ENCODE data around the gene ETDA.
"Not testable (repeated sequence)": the region's sequence is repeated elsewhere in the genome, so short reads cannot be mapped to it uniquely, and the experiment has no call there.

Gene ETDA

DNA sequence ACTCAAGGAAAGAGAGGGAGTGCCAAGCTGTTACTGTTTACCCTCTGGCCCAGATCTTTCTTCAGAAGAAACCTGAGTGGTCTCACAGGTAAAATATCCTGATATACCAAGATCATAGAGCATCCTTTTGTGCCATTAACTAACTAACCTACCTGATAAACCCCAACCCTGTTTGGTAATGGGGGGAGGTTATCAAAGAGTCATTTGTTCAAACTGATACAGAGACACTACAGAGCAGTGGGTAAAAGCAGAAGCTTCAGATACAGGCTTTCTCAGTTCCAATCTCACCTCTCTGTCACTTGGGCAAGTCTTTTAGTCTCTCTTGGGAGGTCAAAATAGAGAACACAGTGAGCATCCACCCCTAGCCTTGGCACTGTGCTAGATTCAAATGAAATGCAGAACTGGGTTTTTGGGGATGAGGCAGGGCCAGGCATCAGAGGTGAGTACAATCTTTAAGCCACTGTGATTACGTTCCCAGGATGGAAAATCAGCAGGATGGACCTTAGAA, at the start of gene ETDA:
Gene ETDA (plus strand): TSS at position 51 of the 508 bp plus-strand sequence. CDS start 1,216 bp downstream, outside the sequence.
- not testable (repeated sequence) for DNase-seq (ENCODE audit: low spot score)

- not testable (repeated sequence) for DNase-seq (ENCODE audit: low spot score)
Observed at GRCh38 chrX:135206427-135206826, 45.4 kb upstream of the ETDA start.

GRCh38 chrX:135213200-135213844, 38.5 kb upstream of the ETDA start:
- no peak for DNase-seq (ENCODE audit: low spot score)

- DNase-seq (ENCODE audit: low spot score), result not testable (repeated sequence)
Observed at GRCh38 chrX:135245989-135246388, 5.9 kb upstream of the ETDA start.

DNA sequence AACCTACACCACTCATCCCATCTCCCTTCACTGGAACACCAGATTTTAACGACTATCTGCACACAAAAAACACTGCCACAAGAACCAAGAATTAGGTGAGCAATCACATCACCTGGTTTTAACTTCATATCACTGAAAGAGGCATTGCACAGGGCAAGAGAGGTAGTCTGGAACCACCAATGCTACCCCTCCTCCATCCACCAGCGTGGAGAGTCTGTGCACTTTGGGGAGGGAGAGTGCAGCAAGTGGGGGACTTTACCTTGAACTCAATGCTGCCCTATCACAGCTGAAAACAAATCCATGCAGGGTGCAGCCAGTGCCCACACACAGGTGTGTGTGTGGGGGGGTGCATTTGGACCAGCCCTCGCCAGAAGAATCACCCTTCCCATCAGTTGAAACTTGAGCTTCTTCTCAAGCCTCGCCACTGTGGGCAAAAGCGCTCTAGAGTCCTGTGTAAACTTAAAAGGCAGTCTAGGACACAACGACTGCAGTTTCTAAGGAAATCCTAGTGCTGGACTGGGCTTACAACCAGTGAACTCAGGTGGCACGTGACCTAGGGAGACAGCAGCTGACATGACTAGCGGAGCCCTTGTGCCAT, 4.3 kb downstream of the ETDA start:
- DNase-seq (ENCODE audit: low spot score), result not testable (repeated sequence)

DNA sequence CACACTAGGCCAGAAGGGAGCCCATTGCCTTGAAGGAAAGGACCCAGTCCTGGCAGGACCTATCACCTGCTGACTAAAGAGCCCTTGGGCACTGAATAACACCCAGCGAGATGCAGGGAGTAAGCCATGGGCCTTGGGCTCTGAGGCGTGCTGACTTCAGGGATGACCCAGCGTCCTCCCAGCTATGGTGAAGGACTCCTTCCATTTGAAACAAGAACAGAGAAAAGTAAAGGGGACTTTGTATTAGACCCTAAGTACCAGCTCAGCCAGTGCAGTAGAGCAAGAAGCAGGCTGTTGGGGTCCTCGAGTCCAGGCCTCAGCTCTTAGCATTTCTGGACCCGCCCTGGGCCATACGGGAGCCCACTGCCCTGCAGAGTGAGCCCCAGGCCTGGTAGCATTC, 5.1 kb downstream of the ETDA start:
- DNase-seq (ENCODE audit: low spot score), result no peak

DNA sequence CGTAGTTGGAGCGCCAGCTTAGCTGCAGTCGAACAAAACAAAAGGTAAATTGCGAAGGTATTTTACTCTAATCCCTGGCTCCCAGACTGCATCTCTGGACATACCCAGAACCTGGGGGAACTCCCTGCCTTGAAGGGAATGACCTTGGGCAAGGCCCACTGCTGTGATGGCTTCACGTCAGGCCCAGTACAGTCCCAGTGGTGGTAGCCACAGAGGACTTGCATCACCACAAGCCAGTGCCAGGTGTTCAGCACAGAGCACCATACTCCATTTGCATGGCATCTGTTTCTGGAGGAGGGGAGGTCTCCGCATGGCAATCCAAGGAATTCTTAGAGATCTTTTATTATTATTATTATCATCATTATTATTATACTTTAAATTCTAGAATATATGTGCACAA, 5.6 kb downstream of the ETDA start:
- no peak for DNase-seq (ENCODE audit: low spot score)

DNA sequence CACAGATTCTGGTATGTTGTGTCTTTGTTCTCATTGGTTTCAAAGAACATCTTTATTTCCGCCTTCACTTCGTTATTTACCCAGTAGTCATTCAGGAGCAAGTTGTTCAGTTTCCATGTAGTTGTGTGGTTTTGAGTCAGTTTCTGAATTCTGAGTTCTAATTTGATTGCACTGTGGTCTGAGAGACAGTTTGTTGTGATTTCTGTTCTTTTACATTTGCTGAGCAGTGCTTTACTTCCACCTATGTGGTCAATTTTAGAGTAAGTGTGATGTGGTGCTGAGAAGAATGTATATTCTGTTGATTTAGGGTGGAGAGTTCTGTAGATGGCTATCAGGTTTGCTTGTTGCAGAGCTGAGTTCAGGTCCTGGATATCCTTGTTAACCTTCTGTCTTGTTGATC, 9.1 kb downstream of the ETDA start:
- not testable (repeated sequence) for DNase-seq (ENCODE audit: low spot score)

GRCh38 chrX:135263376-135263775, 11.5 kb downstream of the ETDA start:
- DNase-seq (ENCODE audit: low spot score), result not testable (repeated sequence)

DNA sequence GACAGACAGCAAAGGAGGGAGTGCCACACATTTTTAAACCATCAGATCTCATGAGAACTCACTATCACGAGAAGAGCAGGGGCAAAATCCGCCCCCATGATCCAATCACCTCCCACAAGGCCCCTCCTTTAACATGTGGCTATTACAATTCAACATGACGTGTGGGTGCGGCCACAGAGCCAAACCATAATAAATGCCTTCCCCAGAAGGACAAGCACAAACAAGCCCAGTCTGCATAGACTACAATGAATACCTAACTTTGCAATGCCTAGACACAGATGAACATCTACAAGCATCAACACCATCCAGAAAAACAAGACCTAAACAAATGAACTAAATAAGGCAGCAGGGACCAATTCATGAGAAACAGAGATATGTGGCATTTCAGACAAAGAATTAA, 12.3 kb downstream of the ETDA start:
- DNase-seq (ENCODE audit: low spot score), result no peak

DNA sequence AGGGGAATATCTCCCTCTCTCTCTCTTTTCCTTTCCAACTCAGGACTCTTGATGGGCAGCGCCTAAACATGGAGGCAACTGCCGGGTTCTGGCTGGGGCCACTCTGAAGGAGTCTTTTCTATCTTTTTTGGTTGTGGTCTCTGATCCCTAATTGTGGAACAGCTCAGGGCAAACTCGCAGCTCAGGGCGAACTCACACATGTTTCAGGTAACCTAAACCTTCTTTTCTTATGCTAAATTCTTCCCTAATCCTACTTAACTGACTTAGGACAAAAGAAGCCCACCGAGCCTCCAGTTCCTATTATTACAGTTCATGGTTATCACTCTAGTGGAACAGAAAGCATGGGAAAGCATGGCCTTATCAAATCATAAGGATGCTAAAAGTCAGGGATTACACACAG, 21.3 kb downstream of the ETDA start:
- DNase-seq (ENCODE audit: low spot score), result no peak

DNA sequence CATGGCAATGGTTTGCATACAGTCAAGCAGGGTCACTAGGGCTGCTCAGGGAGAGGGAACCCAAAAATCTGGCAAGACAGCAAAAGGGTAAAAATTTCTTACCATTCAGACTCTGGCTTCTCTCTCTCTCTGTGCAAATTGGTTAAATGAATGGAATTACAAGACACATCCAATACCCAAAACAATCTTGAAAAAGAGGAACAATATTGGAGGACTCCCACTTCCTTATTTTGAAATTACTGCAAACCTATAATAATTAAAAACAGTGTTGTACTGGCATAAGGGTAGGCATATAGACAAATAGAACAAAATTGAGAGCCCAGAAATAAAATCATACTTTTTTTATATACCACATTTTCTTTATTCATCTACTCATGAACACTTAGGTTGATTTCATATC, 24.1 kb downstream of the ETDA start:
- no peak for DNase-seq (ENCODE audit: low spot score)

GRCh38 chrX:135287266-135287823, 35.5 kb downstream of the ETDA start:
- no peak for DNase-seq (ENCODE audit: low spot score)

DNA sequence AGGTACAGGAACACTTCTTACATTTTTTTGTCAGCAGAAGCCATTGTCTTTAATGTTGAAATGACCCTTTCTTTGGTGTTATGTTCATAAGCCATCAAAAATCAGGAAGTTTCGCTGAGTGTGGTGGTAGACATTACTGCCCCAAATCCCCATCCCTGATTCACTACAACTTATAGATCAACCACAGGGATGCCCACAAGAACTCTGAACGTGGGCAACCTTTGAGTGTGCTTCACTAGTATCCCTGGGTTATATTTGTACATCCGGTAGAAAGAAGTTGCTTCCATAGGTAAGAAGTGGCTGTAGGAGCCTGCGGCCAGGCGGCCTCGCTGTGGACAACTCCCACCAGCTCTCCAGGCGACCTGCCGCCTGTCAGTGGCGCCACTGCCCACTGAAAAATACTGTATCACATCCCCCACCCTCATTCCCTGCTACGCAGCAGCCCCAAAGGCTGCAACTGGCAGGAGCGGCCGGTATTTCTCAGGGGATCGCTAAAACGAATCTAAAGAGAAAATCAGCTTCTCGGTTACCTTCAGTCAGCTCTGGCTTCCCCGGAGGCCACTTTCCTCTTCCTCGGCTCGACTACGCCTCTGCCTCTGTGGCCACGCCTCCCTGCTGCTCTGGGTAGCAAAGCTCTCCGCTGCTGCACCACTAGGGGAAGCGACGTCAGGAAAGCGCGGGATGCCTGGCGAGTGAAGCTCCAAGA, 43.5 kb downstream of the ETDA start:
- no peak for DNase-seq (ENCODE audit: low spot score)

GRCh38 chrX:135295944-135296305, 44.1 kb downstream of the ETDA start:
- no peak for DNase-seq (ENCODE audit: low spot score)

DNA sequence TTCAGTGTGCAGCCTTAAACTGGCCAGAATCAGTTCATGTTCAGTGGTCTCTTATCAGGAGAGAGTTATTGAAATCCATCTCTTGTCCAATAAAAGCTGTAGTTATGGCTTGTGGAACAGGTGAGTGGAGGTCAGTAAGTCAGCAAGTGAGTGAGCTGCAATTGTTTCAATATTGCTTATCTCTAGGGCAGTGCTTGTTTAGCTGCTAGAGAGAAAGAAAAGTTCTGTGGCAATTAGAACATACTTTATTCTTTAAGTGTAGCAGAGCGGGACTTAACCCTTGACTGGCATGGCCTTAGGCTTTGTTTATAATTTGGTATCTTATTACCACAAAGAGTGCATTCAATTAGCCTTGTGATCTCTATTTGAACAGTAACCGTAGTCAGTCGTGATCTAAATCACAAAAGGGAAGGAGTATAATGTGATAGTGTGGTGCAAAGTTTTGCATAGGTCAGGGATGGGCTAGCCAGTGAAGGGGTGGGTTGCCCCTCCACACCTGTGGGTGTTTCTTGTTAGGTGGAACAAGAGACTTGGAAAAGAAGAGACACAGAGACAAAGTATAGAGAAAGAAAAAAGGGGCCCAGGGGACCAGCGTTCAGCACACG, 50.5 kb downstream of the ETDA start:
- no peak for DNase-seq (ENCODE audit: low spot score)

Data from AG08395 (cell line).